ENCODE results near the gene CD8B2.
"Not testable (repeated sequence)": the region's sequence is repeated elsewhere in the genome, so short reads cannot be mapped to it uniquely, and the experiment has no call there.

The CD8B2 gene

DNA sequence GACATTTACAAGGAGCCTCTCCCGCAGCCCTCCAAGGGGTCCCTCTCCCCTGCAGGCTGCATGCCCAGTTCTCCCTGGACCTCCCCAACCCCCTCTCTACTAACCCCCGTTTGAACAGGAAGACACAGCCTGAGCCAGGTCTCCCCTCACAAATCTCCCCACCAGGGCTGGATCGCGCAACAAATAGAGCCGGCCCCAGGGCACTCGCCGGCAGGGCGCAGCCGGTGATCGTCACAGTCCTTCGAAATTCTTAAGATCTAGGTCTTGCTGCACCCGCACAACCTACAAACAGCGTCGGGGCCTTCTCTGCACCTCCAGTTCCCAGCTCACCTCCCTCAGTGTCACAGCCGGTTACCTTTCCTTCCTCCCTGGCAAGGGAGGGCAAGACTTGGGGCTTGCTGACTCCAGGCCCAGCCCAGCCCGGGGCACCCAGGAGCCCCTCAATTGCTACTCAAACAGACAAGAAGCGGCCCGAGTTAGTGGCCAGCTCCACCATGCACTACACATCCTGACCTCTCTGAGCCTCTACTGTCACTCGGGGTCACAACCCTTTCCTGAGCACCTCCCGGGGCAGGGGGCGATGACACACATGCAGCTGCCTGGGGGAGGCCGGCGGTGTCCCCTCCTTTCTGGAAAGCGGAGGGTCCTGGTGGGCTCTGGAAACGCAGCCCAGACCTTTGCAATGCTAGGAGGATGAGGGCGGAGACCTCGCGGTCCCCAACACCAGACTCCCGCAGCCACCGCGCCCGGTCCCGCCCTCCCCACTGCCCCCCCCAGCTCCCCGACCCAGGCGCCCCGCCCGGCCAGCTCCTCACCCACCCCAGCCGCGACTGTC, at the start of gene CD8B2:
CD8B2 (plus strand) TSS at position 814 of the 835 bp plus-strand sequence. CDS start 63 bp downstream, outside the sequence.
- not testable (repeated sequence) for H3K27me3 ChIP-seq (replicated peaks; ENCODE audit: control insufficient read depth, insufficient read depth, low read length); H3K9me3 ChIP-seq (ENCODE audit: control insufficient read depth, low read length); H3K9ac ChIP-seq (ENCODE audit: low read length); H3K4me3 ChIP-seq (ENCODE audit: low read length); DNase-seq (ENCODE audit: low read depth); H3K36me3 ChIP-seq (ENCODE audit: control insufficient read depth, insufficient read depth, low read length, severe bottlenecking); H3K4me1 ChIP-seq (ENCODE audit: control insufficient read depth, insufficient read depth, low read length)

GRCh38 chr2:106461882-106462281, 25.3 kb upstream of the CD8B2 start:
- not testable (repeated sequence) for DNase-seq (ENCODE audit: low read depth)

DNA sequence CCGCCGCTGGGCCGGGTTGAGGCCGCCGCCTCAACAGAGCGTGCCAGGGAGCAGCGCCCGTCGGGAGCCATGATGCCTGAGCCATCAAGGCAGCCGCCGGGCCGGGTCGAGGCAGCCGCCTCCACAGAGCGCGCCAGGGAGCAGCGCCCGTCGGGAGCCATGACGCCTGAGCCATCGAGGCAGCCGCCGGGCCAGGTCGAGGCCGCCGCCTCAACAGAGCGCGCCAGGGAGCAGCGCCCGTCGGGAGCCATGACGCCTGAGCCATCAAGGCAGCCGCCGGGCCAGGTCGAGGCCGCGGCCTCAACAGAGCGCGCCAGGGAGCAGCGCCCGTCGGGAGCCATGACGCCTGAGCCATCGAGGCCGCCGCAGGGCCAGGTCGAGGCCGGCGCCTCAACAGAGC, 19.6 kb upstream of the CD8B2 start:
- H3K36me3 ChIP-seq (ENCODE audit: control insufficient read depth, insufficient read depth, low read length, severe bottlenecking); H3K9me3 ChIP-seq (ENCODE audit: control insufficient read depth, low read length); H3K27me3 ChIP-seq (replicated peaks; ENCODE audit: control insufficient read depth, insufficient read depth, low read length); H3K4me1 ChIP-seq (ENCODE audit: control insufficient read depth, insufficient read depth, low read length); H3K4me3 ChIP-seq (ENCODE audit: low read length); H3K9ac ChIP-seq (ENCODE audit: low read length); DNase-seq (ENCODE audit: low read depth): not testable (repeated sequence)

More at GRCh38 chr2:106461882-106462281, 25.3 kb upstream of the CD8B2 start:
- not testable (repeated sequence) for H3K4me1 ChIP-seq (ENCODE audit: control insufficient read depth, insufficient read depth, low read length); H3K4me3 ChIP-seq (ENCODE audit: low read length); H3K9me3 ChIP-seq (ENCODE audit: control insufficient read depth, low read length); H3K36me3 ChIP-seq (ENCODE audit: control insufficient read depth, insufficient read depth, low read length, severe bottlenecking); H3K27me3 ChIP-seq (replicated peaks; ENCODE audit: control insufficient read depth, insufficient read depth, low read length); H3K9ac ChIP-seq (ENCODE audit: low read length)

DNA sequence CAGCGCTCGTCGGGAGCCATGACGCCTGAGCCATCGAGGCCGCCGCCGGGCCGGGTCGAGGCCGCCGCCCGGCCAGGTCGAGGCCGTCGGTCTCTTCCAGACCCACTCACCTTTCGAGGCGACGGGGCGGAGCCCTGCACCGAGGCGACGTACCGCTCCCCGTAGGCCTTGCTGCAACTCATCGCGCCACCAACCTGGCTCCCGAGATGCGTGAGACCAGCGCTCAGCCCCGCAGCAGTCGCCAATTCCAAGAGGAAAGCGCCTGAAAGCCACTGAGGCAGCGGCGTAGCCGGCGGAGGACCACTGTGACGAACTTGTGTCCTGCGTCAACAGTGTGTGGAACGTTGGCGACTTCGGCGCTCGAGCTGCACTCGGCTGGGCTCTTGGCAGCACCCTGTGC, 19.1 kb upstream of the CD8B2 start, which contains the start of gene RGPD3:
RGPD3 (minus strand) TSS at position 307 of the 400 bp plus-strand sequence; CDS start at position 182, 125 bp downstream.
- not testable (repeated sequence) for H3K4me3 ChIP-seq (ENCODE audit: low read length); H3K9ac ChIP-seq (ENCODE audit: low read length); DNase-seq (ENCODE audit: low read depth); H3K9me3 ChIP-seq (ENCODE audit: control insufficient read depth, low read length); H3K4me1 ChIP-seq (ENCODE audit: control insufficient read depth, insufficient read depth, low read length); H3K36me3 ChIP-seq (ENCODE audit: control insufficient read depth, insufficient read depth, low read length, severe bottlenecking); H3K27me3 ChIP-seq (replicated peaks; ENCODE audit: control insufficient read depth, insufficient read depth, low read length)

DNA sequence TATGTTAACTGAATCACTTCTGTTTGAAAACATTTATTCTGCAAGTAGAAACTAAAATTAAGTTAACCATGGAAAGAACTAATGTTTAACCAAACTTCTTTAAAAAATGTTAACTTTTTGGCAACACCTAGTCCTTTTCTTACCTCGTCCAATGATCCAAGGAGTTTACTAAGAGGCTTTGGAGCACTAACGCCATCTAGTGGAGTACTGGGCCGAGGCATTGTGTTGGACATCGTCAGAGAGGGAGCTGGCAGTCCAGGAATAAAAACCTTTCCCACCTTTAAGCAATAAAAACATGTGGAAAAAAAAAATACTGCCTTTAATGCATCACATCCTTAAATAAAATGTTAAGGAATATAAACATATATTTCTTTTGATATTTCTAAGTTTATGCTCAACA, 16.5 kb upstream of the CD8B2 start:
- not testable (repeated sequence) for DNase-seq (ENCODE audit: low read depth); H3K9ac ChIP-seq (ENCODE audit: low read length); H3K4me1 ChIP-seq (ENCODE audit: control insufficient read depth, insufficient read depth, low read length); H3K4me3 ChIP-seq (ENCODE audit: low read length); H3K27me3 ChIP-seq (replicated peaks; ENCODE audit: control insufficient read depth, insufficient read depth, low read length); H3K9me3 ChIP-seq (ENCODE audit: control insufficient read depth, low read length); H3K36me3 ChIP-seq (ENCODE audit: control insufficient read depth, insufficient read depth, low read length, severe bottlenecking)

DNA sequence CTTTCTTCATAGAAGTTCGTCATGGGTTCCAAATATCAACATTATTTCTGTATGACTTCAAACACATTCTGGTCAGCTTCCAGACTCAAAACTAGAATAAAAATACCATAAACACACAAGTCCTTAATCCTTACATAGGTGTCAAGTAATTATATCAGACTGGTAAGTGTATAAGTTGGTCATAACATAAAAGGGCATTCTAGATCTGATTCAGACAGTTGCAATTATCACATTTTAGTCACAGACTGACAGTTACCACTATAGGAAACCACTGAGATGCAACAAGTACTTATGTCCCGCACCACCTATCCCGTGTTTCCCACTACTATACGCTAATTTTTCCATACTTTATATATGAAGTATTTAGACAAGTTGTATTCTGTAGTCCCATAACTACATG, 9.5 kb upstream of the CD8B2 start:
- not testable (repeated sequence) for H3K36me3 ChIP-seq (ENCODE audit: control insufficient read depth, insufficient read depth, low read length, severe bottlenecking); H3K4me3 ChIP-seq (ENCODE audit: low read length); H3K9me3 ChIP-seq (ENCODE audit: control insufficient read depth, low read length); H3K9ac ChIP-seq (ENCODE audit: low read length); DNase-seq (ENCODE audit: low read depth); H3K4me1 ChIP-seq (ENCODE audit: control insufficient read depth, insufficient read depth, low read length); H3K27me3 ChIP-seq (replicated peaks; ENCODE audit: control insufficient read depth, insufficient read depth, low read length)

- not testable (repeated sequence) for H3K4me3 ChIP-seq (ENCODE audit: low read length); DNase-seq (ENCODE audit: low read depth); H3K27me3 ChIP-seq (replicated peaks; ENCODE audit: control insufficient read depth, insufficient read depth, low read length); H3K9ac ChIP-seq (ENCODE audit: low read length); H3K4me1 ChIP-seq (ENCODE audit: control insufficient read depth, insufficient read depth, low read length); H3K36me3 ChIP-seq (ENCODE audit: control insufficient read depth, insufficient read depth, low read length, severe bottlenecking); H3K9me3 ChIP-seq (ENCODE audit: control insufficient read depth, low read length)
Measured at GRCh38 chr2:106479563-106479962, 7.6 kb upstream of the CD8B2 start.

GRCh38 chr2:106487386-106488191, 425 bp downstream of the CD8B2 start:
- DNase-seq (ENCODE audit: low read depth); H3K9ac ChIP-seq (ENCODE audit: low read length); H3K4me3 ChIP-seq (ENCODE audit: low read length); H3K9me3 ChIP-seq (ENCODE audit: control insufficient read depth, low read length); H3K4me1 ChIP-seq (ENCODE audit: control insufficient read depth, insufficient read depth, low read length); H3K27me3 ChIP-seq (replicated peaks; ENCODE audit: control insufficient read depth, insufficient read depth, low read length); H3K36me3 ChIP-seq (ENCODE audit: control insufficient read depth, insufficient read depth, low read length, severe bottlenecking): not testable (repeated sequence)

- not testable (repeated sequence) for H3K9ac ChIP-seq (ENCODE audit: low read length); H3K9me3 ChIP-seq (ENCODE audit: control insufficient read depth, low read length); H3K4me1 ChIP-seq (ENCODE audit: control insufficient read depth, insufficient read depth, low read length); H3K27me3 ChIP-seq (replicated peaks; ENCODE audit: control insufficient read depth, insufficient read depth, low read length); DNase-seq (ENCODE audit: low read depth); H3K36me3 ChIP-seq (ENCODE audit: control insufficient read depth, insufficient read depth, low read length, severe bottlenecking); H3K4me3 ChIP-seq (ENCODE audit: low read length)
Measured at GRCh38 chr2:106489701-106490100, 2.5 kb downstream of the CD8B2 start.

- not testable (repeated sequence) for H3K27me3 ChIP-seq (replicated peaks; ENCODE audit: control insufficient read depth, insufficient read depth, low read length); H3K4me1 ChIP-seq (ENCODE audit: control insufficient read depth, insufficient read depth, low read length); DNase-seq (ENCODE audit: low read depth); H3K36me3 ChIP-seq (ENCODE audit: control insufficient read depth, insufficient read depth, low read length, severe bottlenecking); H3K9ac ChIP-seq (ENCODE audit: low read length); H3K4me3 ChIP-seq (ENCODE audit: low read length); H3K9me3 ChIP-seq (ENCODE audit: control insufficient read depth, low read length)
Measured at GRCh38 chr2:106492399-106492798, 5.2 kb downstream of the CD8B2 start.

GRCh38 chr2:106492913-106493312, 5.7 kb downstream of the CD8B2 start:
- H3K27me3 ChIP-seq (replicated peaks; ENCODE audit: control insufficient read depth, insufficient read depth, low read length); H3K4me3 ChIP-seq (ENCODE audit: low read length); H3K9me3 ChIP-seq (ENCODE audit: control insufficient read depth, low read length); DNase-seq (ENCODE audit: low read depth); H3K4me1 ChIP-seq (ENCODE audit: control insufficient read depth, insufficient read depth, low read length); H3K36me3 ChIP-seq (ENCODE audit: control insufficient read depth, insufficient read depth, low read length, severe bottlenecking); H3K9ac ChIP-seq (ENCODE audit: low read length): not testable (repeated sequence)
